Osteoblast (primary cell): ENCODE data around the gene ATL2. TPM values are rescaled to one million over a fixed set of nuclear protein-coding genes. Genes with fewer than 3 reads are reported as not detected.
A peak's percentile ranks its signal among the peaks of the same experiment; 100 is the strongest.

ENCODE experiments used
- DNase-seq: peaks from one replicate; pipeline ENCODE4 v3.0.0; 2011; ENCODE audit warnings: low spot score, mixed read lengths; ENCODE audit not compliant: insufficient read length; ENCODE audit errors: missing footprints
- H2AFZ ChIP-seq: 2 replicates; pipeline ENCODE4 v1.6.0; 2011; ENCODE audit warnings: mild to moderate bottlenecking, low read length
- H3K27ac ChIP-seq: 2 replicates; pipeline ENCODE4 v1.5.1; 2011; ENCODE audit warnings: mild to moderate bottlenecking, low read depth, low read length, moderate library complexity
- H3K27me3 ChIP-seq: 2 replicates; pipeline ENCODE4 v1.6.0; 2012; ENCODE audit warnings: mild to moderate bottlenecking, control low read depth, inconsistent platforms, low read length, moderate library complexity; ENCODE audit not compliant: insufficient read depth
- H3K36me3 ChIP-seq: 2 replicates; pipeline ENCODE4 v1.5.1; 2011; ENCODE audit warnings: mild to moderate bottlenecking, low read length, control low read depth, moderate library complexity; ENCODE audit not compliant: insufficient read depth
- H3K4me1 ChIP-seq: 2 replicates; pipeline ENCODE4 v1.5.1; 2011; ENCODE audit warnings: mild to moderate bottlenecking, low read length, control low read depth, moderate library complexity; ENCODE audit not compliant: insufficient read depth
- H3K4me2 ChIP-seq: 2 replicates; pipeline ENCODE4 v1.6.0; 2011; ENCODE audit warnings: mild to moderate bottlenecking, low read length; ENCODE audit not compliant: insufficient read depth
- H3K4me3 ChIP-seq: fragments of 200-600 bp; sonication (generic); 3 replicates; pipeline ENCODE4 v1.5.1; 2012; ENCODE audit warnings: mild to moderate bottlenecking, low read length, inconsistent platforms; ENCODE audit not compliant: insufficient read depth
- H3K79me2 ChIP-seq: 2 replicates; pipeline ENCODE4 v1.6.0; 2012; ENCODE audit warnings: mild to moderate bottlenecking, low read length, control low read depth, inconsistent platforms; ENCODE audit not compliant: insufficient read depth
- H3K9me3 ChIP-seq: 2 replicates; pipeline ENCODE4 v1.5.1; 2011; ENCODE audit warnings: low read depth, low read length, control low read depth
- H4K20me1 ChIP-seq: 2 replicates; pipeline ENCODE4 v1.6.0; 2012; ENCODE audit warnings: mild to moderate bottlenecking, low read length, control low read depth; ENCODE audit not compliant: insufficient read depth
- CTCF ChIP-seq: IDR thresholded peaks from 2 replicates; pipeline ENCODE4 v1.5.1; 2011; ENCODE audit warnings: mild to moderate bottlenecking, low read depth, low read length, moderate library complexity; ENCODE audit errors: extremely low read depth
- total RNA-seq: library from RNA; depleted of rRNA; stranded (reverse); fragments of >200 nt; gene quantifications from 2 replicates; pipeline ENCODE4 v1.2.3, GENCODE V29; 2012

Gene ATL2
- total RNA-seq, 1 donor, result 64.4 TPM

- no peaks in the 10 kb centered on the region for H3K27me3 ChIP-seq
- H3K27ac ChIP-seq, result no peak overlapping the region
- H3K9me3 ChIP-seq, result no peaks in the 10 kb centered on the region
- no peak overlapping the region for H3K4me3 ChIP-seq
- H2AFZ ChIP-seq, result no peak overlapping the region
- no peaks in the 10 kb centered on the region for H3K36me3 ChIP-seq
- H4K20me1 ChIP-seq, result no peaks in the 10 kb centered on the region
- H3K4me2 ChIP-seq, result no peak overlapping the region
- no peak for TF ChIP-seq CTCF
- DNase-seq, result no peak
- H3K4me1 ChIP-seq, result peaks cover 14% of the 10 kb centered on the region
- H3K79me2 ChIP-seq, result no peaks in the 10 kb centered on the region
These were observed 109.7 kb downstream of the ATL2 start for GRCh38 chr2:38267270-38267925.

- Histone ChIP-seq H2AFZ (no peak overlapping the region), H3K9me3 (no peaks in the 10 kb centered on the region), H3K36me3 (no peaks in the 10 kb centered on the region), H3K4me3 (no peak overlapping the region), H3K79me2 (no peaks in the 10 kb centered on the region), H4K20me1 (no peaks in the 10 kb centered on the region), H3K27me3 (no peaks in the 10 kb centered on the region), H3K4me2 (no peak overlapping the region), H3K27ac (no peak overlapping the region), H3K4me1 (peaks cover 14% of the 10 kb centered on the region)
- no peak for TF ChIP-seq CTCF
- DNase-seq, result peak; percentile 27
These were observed 110.6 kb downstream of the ATL2 start for GRCh38 chr2:38266382-38267061.

- Histone ChIP-seq H3K79me2 (no peaks in the 10 kb centered on the region), H2AFZ (no peak overlapping the region), H4K20me1 (no peaks in the 10 kb centered on the region), H3K9me3 (no peaks in the 10 kb centered on the region), H3K4me2 (no peak overlapping the region), H3K36me3 (no peaks in the 10 kb centered on the region), H3K27me3 (no peaks in the 10 kb centered on the region), H3K4me1 (peaks cover 19% of the 10 kb centered on the region), H3K27ac (no peak overlapping the region), H3K4me3 (no peak overlapping the region)
- TF ChIP-seq CTCF, result no peak
- DNase-seq, result no peak
These were observed 111.6 kb downstream of the ATL2 start for GRCh38 chr2:38265461-38265860.

- H3K27ac ChIP-seq, result no peak overlapping the region
- no peaks in the 10 kb centered on the region for H3K9me3 ChIP-seq
- peaks cover 17% of the 10 kb centered on the region for H3K4me1 ChIP-seq
- H4K20me1 ChIP-seq, result no peaks in the 10 kb centered on the region
- no peak overlapping the region for H2AFZ ChIP-seq
- H3K4me2 ChIP-seq, result no peak overlapping the region
- DNase-seq, result no peak
- H3K79me2 ChIP-seq, result no peaks in the 10 kb centered on the region
- no peak overlapping the region for H3K4me3 ChIP-seq
- no peak for TF ChIP-seq CTCF
- H3K36me3 ChIP-seq, result no peaks in the 10 kb centered on the region
- no peaks in the 10 kb centered on the region for H3K27me3 ChIP-seq
These were observed 112.5 kb downstream of the ATL2 start for GRCh38 chr2:38264396-38265221.
